ENCODE results near the gene NOTCH2.

Gene NOTCH2

DNA sequence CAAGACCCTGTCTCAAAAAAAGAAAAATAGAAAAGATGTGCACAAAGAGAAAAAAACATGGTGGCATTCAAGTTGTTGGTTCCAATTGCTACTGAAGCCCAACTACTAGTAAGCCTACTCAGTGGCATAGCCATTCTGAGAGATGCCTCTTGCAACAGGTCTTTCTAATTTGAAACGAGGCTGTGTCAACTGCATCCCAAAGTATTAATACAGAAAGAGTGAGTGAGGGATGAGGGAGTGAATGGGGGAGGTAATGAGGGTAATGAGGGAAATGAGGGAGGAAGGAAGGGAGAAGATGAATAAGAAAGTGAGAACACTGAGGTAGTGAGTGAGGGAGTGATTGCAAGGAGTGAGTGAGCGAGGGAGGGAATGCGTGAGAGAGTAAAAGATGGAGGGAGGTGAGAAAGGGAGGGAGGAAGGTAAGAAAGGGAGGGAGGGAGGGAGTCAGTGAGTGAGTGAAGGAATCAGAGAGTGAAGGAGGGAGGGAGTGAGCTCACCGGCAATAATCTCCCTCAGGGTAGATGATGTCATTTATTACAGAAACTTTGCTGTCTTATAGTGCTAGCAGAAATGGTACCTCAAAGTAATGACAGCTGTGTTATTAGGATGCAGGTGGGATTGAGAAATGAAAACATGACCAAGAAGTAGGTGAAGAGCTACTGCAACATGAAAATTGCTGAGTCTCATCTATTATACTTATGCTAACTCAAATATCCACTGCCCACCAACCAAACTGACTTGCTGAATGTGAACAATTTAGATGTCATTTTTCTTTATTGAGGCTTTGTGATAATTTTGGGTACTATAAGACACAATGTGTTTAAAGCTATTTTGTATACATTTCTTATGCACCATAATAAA is 97.5 kb downstream of the NOTCH2 start:
- no peak for DNase-seq

DNA sequence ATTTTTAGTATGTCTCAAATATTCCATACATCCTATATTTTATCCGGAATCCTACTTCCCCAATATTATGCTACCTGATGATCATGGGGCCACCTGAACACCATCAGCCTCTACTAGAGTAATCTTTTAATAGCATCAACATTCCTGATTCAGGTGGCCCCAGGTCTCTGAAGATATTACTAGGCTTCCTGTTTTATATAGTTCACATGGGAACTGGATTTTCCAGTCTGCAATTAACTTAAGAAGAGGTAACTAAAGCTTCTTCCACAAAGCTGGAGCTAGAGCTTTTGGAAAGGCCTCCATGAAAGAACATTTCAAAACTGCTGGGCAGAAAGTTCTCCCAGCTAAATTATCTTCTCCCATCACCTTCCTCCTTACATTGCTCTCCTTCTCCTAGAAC is 100.9 kb downstream of the NOTCH2 start:
- no peak for DNase-seq

DNA sequence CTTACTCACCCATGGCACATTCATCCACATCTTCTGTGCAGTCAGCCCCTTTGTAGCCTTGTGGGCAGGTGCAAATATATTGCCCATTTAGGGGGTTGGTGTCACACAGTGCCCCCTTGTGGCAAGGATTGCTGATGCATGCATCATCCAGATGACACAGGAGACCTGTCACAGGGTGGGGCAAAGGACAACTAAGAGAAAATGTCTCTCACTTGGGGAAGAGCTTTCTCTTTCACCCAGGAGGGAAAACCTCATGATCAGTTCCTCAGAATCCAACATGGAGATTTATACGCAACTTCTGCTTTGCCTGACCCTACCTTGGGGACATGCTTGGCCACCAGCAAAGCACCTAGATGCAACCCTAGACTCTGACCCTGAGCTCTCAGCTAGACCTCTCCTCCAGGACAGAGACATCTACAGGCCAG is 101.4 kb downstream of the NOTCH2 start:
- peak; percentile 89 for DNase-seq

DNA sequence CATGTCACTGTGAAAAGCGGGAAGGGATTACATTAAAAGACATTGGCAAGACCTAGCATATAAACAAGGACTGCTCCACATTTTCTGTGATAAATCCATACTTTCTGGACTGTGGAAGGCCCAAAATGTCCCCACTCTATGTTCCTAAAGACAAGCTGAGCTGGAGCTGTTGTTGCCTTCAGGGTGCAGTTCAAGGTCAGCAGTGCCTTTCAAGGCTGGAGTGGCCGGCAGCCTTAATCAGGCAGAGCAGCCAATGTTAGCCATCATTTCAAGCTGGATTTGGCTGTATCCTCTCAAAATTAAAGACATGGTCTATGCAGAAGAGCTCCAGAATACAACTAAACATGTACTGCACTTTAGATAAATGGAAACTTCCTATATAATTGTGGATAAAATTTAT is 102.8 kb downstream of the NOTCH2 start:
- DNase-seq, result no peak

GRCh38 chr1:119966020-119966419 is 103.4 kb downstream of the NOTCH2 start:
- DNase-seq, result no peak

DNA sequence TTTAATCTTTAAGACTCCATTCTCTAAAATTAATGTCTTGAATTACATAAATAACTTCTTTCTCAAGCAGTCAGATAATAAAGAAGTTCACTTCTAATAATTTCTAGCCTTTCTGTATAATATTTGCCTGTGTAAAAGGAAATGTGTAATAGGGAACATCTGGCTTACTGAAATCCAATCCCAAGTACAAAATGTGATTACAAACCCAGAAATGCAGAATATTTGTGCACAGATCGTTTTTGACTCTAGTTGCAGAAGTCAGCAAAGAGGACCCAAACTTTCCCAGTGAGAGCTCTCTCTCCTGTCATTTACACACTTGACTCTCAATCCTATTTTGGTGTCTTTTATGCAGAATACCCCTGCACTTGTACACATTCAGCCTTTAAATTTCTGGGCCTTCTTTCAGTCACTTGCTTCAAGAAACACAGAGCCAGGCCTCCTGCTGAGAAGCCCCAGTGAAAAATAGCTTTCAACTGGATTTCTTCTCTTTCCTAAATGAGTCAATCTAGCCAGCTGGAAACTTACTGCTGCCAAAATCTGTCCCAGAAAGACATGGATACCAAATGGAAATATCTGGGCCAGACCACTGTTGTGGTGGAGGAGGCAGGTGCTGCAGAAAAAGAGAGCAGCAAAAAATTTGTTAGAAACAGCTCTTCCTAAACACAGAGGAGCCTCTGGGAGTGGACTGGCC is 104.6 kb downstream of the NOTCH2 start:
- no peak for DNase-seq

DNA sequence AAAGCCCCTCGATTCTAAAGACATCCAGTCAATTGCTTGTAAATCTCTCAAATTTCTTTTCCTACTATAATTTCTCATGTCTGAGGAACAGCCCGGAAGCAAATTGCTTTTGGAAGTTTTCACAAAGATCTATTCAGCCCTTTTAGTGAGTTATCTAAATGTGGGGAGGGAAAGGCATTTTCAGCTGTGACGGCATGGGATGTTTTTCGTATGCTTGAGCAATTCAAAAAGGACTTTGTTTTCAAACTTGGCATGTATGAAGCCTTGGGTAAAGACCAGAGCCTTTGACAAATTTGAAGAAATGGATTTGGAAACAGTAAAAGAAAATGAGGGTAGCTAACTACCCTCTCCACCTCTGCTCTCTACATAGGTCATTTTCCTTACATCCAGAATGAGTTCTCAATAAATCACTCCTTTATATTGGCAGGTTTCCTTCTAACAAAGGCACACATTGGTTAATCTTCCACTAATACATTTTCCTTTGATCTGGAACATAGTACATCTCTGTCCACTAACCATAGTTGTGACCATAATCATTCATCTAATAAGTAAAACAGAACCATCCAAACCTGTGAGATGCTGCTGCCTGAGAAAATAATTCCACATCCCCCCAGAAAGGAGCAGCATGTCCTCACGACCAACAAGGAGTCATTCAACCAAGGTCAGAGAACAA is 107.0 kb downstream of the NOTCH2 start:
- DNase-seq, result no peak

- DNase-seq, result no peak
Observed at GRCh38 chr1:119960501-119960900, 109.0 kb downstream of the NOTCH2 start.

DNA sequence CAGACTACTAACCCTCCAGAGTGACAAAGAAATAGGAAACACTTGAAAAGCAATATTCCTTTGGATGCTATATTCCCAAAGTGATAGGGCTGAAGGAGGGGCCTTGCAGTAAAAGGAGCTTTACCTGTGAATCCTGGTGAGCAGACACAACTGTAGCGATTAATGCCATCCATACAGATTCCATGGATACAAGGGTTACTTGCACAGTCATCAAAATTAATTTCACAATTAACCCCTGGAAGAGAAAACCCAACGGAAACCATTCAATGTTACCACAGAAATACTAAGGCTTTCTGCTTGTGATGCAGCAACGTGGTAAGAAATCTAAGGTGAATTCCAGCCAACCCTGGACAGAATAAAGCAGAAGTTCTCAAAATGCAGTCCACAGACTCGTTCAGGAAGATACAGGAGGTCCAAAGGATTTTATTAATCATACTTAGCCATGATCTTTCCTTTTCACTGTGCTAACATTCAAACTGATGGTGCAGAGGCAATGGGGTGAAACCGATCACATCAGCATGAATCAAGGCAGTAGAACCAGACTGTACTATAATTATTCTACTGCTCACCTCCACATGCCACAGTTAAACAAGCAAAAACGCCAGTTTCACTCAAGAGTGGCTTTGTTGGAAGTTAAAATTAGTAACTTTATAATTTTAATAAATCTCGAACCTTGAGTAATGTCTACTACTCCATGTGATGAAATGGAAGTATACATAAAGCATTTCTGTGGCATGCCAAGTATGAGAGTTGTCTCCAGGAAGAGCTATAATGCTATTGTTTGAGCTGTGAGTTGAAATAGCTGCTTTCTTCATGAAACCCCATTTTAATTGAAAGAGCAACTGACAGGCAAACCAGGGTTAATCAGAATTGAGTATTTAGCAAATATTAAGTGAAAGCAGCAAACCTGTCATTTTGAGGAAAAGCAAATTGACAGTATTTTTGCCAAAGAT is 109.9 kb downstream of the NOTCH2 start:
- DNase-seq, result no peak

- no peak for DNase-seq
Observed at GRCh38 chr1:119958223-119958622, 111.2 kb downstream of the NOTCH2 start.

DNA sequence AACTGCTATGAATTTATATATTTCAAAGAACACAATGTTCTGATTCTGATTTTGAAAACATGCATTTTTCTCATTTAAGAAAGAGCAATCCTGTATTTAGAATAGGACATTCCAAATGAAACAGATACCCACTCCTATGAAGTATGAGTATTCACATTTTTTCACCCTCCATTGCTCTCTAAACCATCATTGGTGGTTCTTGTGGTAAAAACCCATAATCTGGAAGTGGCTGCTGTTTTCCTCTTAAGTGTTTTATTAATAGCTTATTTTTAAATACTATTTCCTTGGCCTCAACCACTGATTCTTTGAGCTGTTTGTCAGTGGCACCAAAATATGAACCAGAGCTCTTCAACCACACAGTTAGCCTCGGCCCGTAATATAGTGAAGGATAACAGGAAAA is 113.2 kb downstream of the NOTCH2 start:
- no peak for DNase-seq

DNA sequence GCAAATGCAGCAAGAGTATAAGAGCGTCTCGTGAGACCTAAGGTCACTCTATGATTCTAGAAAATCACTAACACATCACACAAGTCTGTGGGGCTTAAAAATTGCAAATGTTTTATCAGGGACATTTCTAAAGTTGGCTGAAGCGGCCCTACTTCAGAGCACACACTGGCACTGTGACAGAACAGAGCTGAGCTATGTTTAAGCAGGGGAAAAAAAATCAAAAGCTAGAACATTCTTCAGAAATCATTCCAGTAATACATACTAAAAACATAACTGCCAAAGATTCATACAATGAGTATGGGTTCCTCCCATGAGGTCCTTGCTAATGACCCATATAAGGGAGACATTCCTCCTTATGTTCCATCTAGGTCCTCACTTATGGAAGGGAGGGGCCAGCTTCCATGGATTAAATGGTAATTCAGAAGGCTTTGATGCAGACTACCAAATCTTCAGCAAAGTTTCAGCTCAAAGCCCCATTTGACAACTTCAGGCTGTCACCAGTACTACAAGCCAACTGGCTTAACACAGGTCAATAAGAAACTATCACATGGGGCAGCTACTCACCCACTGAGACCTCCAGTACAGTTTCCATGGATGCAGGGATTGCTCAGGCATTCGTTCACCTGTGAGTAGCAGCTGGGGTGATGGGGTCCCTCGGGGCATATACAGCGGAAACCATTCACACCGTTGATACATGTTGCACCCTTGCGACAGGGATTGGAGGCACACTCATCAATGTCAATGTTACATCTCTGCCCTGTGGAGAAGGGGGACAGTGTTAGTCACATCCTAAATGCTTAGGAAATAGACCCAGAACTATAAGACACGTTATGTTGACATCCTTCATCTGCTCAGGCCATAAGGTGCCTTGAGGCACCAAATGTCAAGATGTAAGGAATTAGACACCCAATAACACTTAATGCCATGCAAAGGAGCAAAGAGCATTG is 114.7 kb downstream of the NOTCH2 start:
- no peak for DNase-seq

GRCh38 chr1:119953266-119953998 is 116.0 kb downstream of the NOTCH2 start:
- no peak for DNase-seq

DNA sequence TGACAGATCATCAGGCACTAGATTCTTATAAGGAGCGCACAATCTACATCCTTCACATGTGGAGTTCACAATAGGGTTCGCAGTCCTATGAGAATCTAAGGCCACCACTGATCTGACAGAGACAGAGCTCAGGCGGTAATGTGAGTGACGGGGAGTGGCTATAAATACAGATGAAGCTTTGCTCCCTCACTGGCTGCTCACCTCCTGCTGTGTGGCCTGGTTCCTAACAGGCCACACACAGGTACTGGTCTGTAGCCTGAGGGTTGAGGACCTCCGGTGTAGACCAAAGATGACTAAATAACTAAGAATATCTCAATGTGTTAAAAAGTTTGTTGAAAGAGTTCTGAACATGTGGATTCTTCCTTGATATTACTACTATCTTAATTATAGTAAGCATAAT is 117.0 kb downstream of the NOTCH2 start:
- no peak for DNase-seq

DNA sequence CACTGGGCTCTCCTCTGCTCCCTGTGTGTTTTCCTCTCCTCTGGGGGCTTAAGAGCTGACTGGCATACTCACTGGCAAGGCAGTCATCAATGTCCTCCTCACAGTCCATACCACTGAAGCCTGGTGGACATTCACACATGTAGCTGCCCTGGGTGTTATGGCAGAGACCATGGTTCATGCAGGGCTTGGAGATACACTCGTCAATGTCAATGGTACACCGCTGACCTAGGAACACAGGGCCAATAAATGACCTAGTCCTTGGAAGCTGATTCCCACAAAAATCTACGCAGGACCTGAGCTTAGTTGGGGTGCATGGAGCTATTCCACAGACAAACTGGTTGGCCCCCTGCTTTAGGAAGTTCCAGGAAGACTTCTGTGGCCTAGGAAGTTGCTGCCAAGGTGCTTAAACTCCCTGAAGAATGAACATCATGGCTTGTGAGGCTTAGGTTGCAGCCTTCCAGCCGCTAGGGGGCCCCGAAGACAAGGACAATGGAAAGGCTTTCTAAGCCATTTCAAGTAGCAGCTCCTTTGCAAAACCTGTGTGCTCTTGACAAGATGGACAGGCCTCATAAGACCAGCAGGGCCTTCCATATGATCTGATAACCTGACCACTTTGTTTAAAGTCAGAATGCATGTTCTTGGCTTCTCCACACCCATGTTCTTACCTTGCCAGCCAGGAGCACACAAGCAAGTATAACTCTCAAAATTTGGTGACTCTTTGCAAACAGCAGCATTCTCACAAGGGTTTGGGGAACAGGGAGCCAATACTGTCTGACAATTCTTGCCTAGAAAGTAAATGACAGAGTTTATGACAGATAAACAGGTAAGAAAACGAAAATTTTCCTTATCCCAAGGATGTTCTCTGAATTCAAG is 120.9 kb downstream of the NOTCH2 start:
- DNase-seq, result peak; percentile 85

DNA sequence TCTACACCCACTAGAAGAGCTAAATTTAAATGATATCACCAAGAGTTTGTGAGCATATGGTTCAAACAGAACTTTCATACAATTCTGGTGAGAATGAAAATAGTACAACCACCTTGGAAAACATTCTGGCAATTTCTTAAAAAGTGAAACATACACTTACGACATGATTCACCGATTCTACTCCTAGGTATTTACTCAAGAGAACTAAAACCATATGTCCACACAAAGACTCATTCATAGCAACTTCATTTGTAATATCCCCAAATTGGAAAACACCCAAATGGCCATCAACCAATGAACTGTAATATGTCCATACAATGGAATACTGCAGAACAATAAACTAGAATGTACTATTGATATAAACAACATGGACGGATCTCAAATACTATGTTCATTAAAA is 122.0 kb downstream of the NOTCH2 start:
- no peak for DNase-seq

DNA sequence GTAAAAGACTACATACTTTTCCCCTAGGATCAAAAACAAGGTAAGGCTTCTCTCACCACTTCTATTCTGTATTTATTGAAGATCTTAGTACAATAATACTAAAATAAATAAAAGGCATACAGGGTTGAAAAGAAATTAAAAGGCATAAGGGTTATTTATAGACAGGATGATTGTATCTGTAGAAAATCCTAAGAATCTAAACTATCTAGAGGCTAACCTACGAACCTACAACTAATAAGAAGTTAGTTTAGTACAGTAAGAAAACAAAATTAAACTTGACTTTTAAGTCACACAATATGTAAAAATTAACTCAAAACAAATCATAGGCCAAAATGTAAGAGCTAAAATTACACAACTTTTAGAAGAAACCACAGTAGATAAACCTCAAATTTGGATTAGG is 122.7 kb downstream of the NOTCH2 start:
- no peak for DNase-seq

- DNase-seq, result no peak
Observed at GRCh38 chr1:119943216-119943615, 126.2 kb downstream of the NOTCH2 start.

DNA sequence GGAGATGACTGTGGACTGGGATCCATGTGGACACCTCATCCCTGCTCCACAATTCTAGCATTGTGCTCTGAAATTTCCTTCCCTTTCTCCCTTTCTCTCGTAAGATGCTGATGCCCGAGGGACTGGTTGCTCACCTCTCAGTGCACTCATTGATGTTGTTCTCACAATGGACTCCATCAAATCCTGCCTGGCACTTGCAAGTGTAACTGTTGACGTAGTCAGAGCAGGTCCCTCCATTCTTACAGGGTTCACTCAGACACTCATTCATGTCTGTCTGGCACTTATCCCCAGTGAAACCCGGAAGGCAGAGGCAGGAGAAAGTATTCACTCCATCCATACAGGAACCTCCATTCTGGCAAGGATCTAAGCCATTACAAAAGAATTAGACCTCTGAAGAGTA is 128.1 kb downstream of the NOTCH2 start:
- DNase-seq, result no peak

- DNase-seq, result no peak
Observed at GRCh38 chr1:119940697-119941096, 128.8 kb downstream of the NOTCH2 start.
